ENCODE data around the gene ZBTB47.
A peak's percentile ranks its signal among the peaks of the same experiment; 100 is the strongest.

Gene ZBTB47

GRCh38 chr3:42696356-42697288, 43.1 kb downstream of the ZBTB47 start:
- no peaks in the 10 kb centered on the region for H3K4me1 ChIP-seq (ENCODE audit: control insufficient read depth, insufficient read depth, low read length)
- no peak overlapping the region for H3K9ac ChIP-seq (ENCODE audit: low read length)
- H3K27me3 ChIP-seq (replicated peaks; ENCODE audit: control insufficient read depth, insufficient read depth, low read length), result peaks cover 48% of the 10 kb centered on the region
- no peaks in the 10 kb centered on the region for H3K9me3 ChIP-seq (ENCODE audit: control insufficient read depth, low read length)
- H3K4me3 ChIP-seq (ENCODE audit: low read length), result no peak overlapping the region
- no peak for DNase-seq (ENCODE audit: low read depth)
- H3K36me3 ChIP-seq (ENCODE audit: control insufficient read depth, insufficient read depth, low read length, severe bottlenecking), result no peaks in the 10 kb centered on the region

GRCh38 chr3:42697289-42698051, 44.0 kb downstream of the ZBTB47 start:
- Histone ChIP-seq H3K4me3 (ENCODE audit: low read length) (no peak overlapping the region), H3K27me3 (replicated peaks; ENCODE audit: control insufficient read depth, insufficient read depth, low read length) (peaks cover 48% of the 10 kb centered on the region), H3K9ac (ENCODE audit: low read length) (no peak overlapping the region), H3K36me3 (ENCODE audit: control insufficient read depth, insufficient read depth, low read length, severe bottlenecking) (no peaks in the 10 kb centered on the region), H3K4me1 (ENCODE audit: control insufficient read depth, insufficient read depth, low read length) (no peaks in the 10 kb centered on the region), H3K9me3 (ENCODE audit: control insufficient read depth, low read length) (no peaks in the 10 kb centered on the region)
- no peak for DNase-seq (ENCODE audit: low read depth)

GRCh38 chr3:42698216-42698910, 44.9 kb downstream of the ZBTB47 start:
- Histone ChIP-seq H3K36me3 (ENCODE audit: control insufficient read depth, insufficient read depth, low read length, severe bottlenecking) (no peaks in the 10 kb centered on the region), H3K9me3 (ENCODE audit: control insufficient read depth, low read length) (no peaks in the 10 kb centered on the region), H3K9ac (ENCODE audit: low read length) (no peak overlapping the region), H3K4me1 (ENCODE audit: control insufficient read depth, insufficient read depth, low read length) (no peaks in the 10 kb centered on the region), H3K4me3 (ENCODE audit: low read length) (no peak overlapping the region), H3K27me3 (replicated peaks; ENCODE audit: control insufficient read depth, insufficient read depth, low read length) (peaks cover 54% of the 10 kb centered on the region)
- no peak for DNase-seq (ENCODE audit: low read depth)

GRCh38 chr3:42698911-42699230, 45.4 kb downstream of the ZBTB47 start:
- peaks cover 55% of the 10 kb centered on the region for H3K27me3 ChIP-seq (replicated peaks; ENCODE audit: control insufficient read depth, insufficient read depth, low read length)
- H3K9ac ChIP-seq (ENCODE audit: low read length), result no peak overlapping the region
- H3K4me3 ChIP-seq (ENCODE audit: low read length), result no peak overlapping the region
- H3K36me3 ChIP-seq (ENCODE audit: control insufficient read depth, insufficient read depth, low read length, severe bottlenecking), result no peaks in the 10 kb centered on the region
- no peaks in the 10 kb centered on the region for H3K4me1 ChIP-seq (ENCODE audit: control insufficient read depth, insufficient read depth, low read length)
- no peak for DNase-seq (ENCODE audit: low read depth)
- no peaks in the 10 kb centered on the region for H3K9me3 ChIP-seq (ENCODE audit: control insufficient read depth, low read length)

- Histone ChIP-seq H3K27me3 (replicated peaks; ENCODE audit: control insufficient read depth, insufficient read depth, low read length) (peaks cover 52% of the 10 kb centered on the region), H3K9ac (ENCODE audit: low read length) (no peak overlapping the region), H3K4me1 (ENCODE audit: control insufficient read depth, insufficient read depth, low read length) (no peaks in the 10 kb centered on the region), H3K9me3 (ENCODE audit: control insufficient read depth, low read length) (no peaks in the 10 kb centered on the region), H3K4me3 (ENCODE audit: low read length) (no peak overlapping the region), H3K36me3 (ENCODE audit: control insufficient read depth, insufficient read depth, low read length, severe bottlenecking) (no peaks in the 10 kb centered on the region)
- no peak for DNase-seq (ENCODE audit: low read depth)
These were observed 46.0 kb downstream of the ZBTB47 start for GRCh38 chr3:42699511-42699971.

GRCh38 chr3:42700366-42701288, 47.1 kb downstream of the ZBTB47 start:
- Histone ChIP-seq H3K4me1 (ENCODE audit: control insufficient read depth, insufficient read depth, low read length) (no peaks in the 10 kb centered on the region), H3K27me3 (replicated peaks; ENCODE audit: control insufficient read depth, insufficient read depth, low read length) (peaks cover 44% of the 10 kb centered on the region)
- DNase-seq (ENCODE audit: low read depth), result no peak

GRCh38 chr3:42701371-42702065, 48.0 kb downstream of the ZBTB47 start:
- Histone ChIP-seq H3K4me1 (ENCODE audit: control insufficient read depth, insufficient read depth, low read length) (no peaks in the 10 kb centered on the region), H3K27me3 (replicated peaks; ENCODE audit: control insufficient read depth, insufficient read depth, low read length) (peaks cover 44% of the 10 kb centered on the region), H3K36me3 (ENCODE audit: control insufficient read depth, insufficient read depth, low read length, severe bottlenecking) (no peaks in the 10 kb centered on the region), H3K4me3 (ENCODE audit: low read length) (no peak overlapping the region), H3K9ac (ENCODE audit: low read length) (no peak overlapping the region), H3K9me3 (ENCODE audit: control insufficient read depth, low read length) (no peaks in the 10 kb centered on the region)
- DNase-seq (ENCODE audit: low read depth), result peak; percentile 64

More at GRCh38 chr3:42700366-42701288, 47.1 kb downstream of the ZBTB47 start:
- no peak overlapping the region for H3K9ac ChIP-seq (ENCODE audit: low read length)
- H3K4me3 ChIP-seq (ENCODE audit: low read length), result no peak overlapping the region
- H3K36me3 ChIP-seq (ENCODE audit: control insufficient read depth, insufficient read depth, low read length, severe bottlenecking), result no peaks in the 10 kb centered on the region
- no peaks in the 10 kb centered on the region for H3K9me3 ChIP-seq (ENCODE audit: control insufficient read depth, low read length)

GRCh38 chr3:42702066-42702951, 48.8 kb downstream of the ZBTB47 start, which contains the start of gene HHATL:
HHATL (minus strand) TSS chr3:42702798; CDS start chr3:42700826, 1,972 bp downstream.
- Histone ChIP-seq H3K9me3 (ENCODE audit: control insufficient read depth, low read length) (no peaks in the 10 kb centered on the region), H3K4me3 (ENCODE audit: low read length) (no peak within 1 kb of the TSS), H3K27me3 (replicated peaks; ENCODE audit: control insufficient read depth, insufficient read depth, low read length) (peaks cover 45% of the 10 kb centered on the region), H3K36me3 (ENCODE audit: control insufficient read depth, insufficient read depth, low read length, severe bottlenecking) (no peaks in the 10 kb centered on the region), H3K4me1 (ENCODE audit: control insufficient read depth, insufficient read depth, low read length) (no peaks in the 10 kb centered on the region), H3K9ac (ENCODE audit: low read length) (no peak within 1 kb of the TSS)
- DNase-seq (ENCODE audit: low read depth), result no peak

GRCh38 chr3:42702982-42703694, 49.6 kb downstream of the ZBTB47 start:
- H3K9me3 ChIP-seq (ENCODE audit: control insufficient read depth, low read length), result no peaks in the 10 kb centered on the region
- no peak overlapping the region for H3K4me3 ChIP-seq (ENCODE audit: low read length)
- no peaks in the 10 kb centered on the region for H3K36me3 ChIP-seq (ENCODE audit: control insufficient read depth, insufficient read depth, low read length, severe bottlenecking)
- peaks cover 43% of the 10 kb centered on the region for H3K27me3 ChIP-seq (replicated peaks; ENCODE audit: control insufficient read depth, insufficient read depth, low read length)
- DNase-seq (ENCODE audit: low read depth), result no peak
- H3K9ac ChIP-seq (ENCODE audit: low read length), result no peak overlapping the region
- no peaks in the 10 kb centered on the region for H3K4me1 ChIP-seq (ENCODE audit: control insufficient read depth, insufficient read depth, low read length)
